ENCODE measurements around the gene SORT1.

SORT1 gene

DNA sequence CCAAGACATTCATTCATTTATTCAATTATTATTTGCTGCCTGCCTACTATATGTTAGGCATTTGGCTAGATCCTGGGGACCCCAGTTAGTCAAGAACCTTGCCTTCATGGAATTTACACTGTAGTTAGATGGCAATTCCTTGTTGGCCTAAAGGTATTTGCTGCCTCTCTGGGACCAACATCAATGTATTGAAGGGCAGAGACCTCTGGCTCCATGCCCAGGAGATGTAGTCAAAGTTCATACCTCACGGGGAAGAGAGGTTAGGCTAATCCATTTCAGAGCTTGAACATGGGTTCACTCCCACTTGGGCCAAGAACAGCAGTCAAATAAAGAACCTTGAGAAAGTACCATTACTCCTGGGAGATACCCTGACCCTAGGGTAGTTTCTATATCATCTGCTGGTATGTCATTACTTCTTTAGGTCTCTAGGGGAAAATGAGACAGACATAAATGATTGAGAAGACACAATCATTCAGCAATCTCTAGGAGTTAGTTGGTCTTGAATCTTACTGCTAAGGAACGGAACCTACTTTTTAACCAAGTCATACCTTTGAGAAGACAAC lies 32.0 kb downstream of the SORT1 start:
- H3K27ac ChIP-seq, result no peak overlapping the region
- TF ChIP-seq, protein P1, sequence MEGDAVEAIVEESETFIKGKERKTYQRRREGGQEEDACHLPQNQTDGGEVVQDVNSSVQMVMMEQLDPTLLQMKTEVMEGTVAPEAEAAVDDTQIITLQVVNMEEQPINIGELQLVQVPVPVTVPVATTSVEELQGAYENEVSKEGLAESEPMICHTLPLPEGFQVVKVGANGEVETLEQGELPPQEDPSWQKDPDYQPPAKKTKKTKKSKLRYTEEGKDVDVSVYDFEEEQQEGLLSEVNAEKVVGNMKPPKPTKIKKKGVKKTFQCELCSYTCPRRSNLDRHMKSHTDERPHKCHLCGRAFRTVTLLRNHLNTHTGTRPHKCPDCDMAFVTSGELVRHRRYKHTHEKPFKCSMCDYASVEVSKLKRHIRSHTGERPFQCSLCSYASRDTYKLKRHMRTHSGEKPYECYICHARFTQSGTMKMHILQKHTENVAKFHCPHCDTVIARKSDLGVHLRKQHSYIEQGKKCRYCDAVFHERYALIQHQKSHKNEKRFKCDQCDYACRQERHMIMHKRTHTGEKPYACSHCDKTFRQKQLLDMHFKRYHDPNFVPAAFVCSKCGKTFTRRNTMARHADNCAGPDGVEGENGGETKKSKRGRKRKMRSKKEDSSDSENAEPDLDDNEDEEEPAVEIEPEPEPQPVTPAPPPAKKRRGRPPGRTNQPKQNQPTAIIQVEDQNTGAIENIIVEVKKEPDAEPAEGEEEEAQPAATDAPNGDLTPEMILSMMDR (conservative IDR thresholded peaks at IDR 0.05), result no peak
- no peak for TF ChIP-seq ZFX (IDR thresholded peaks at IDR 0.05)

DNA sequence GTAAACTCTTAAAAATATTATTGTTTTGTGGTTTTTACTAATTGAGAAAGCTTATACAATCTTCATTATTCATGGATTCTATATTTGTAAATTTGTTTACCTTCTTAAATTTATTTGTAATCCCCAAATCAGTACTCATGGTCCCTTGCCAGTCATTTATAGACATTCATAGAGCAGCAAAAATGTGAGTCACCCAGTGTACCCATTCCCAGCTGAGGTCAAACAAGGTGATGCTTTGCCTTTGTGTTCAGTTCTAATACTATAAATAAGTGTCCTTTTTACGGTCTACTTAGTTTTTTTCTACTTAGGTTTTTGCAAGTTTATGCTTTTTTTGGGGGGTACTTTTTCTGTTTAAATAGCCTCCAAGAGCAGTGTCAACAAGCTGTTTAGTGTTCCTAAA lies 36.1 kb downstream of the SORT1 start:
- TF ChIP-seq, protein P1 (conservative IDR thresholded peaks at IDR 0.05), result no peak
- TF ChIP-seq ZFX (IDR thresholded peaks at IDR 0.05), result no peak
- no peak overlapping the region for H3K27ac ChIP-seq

DNA sequence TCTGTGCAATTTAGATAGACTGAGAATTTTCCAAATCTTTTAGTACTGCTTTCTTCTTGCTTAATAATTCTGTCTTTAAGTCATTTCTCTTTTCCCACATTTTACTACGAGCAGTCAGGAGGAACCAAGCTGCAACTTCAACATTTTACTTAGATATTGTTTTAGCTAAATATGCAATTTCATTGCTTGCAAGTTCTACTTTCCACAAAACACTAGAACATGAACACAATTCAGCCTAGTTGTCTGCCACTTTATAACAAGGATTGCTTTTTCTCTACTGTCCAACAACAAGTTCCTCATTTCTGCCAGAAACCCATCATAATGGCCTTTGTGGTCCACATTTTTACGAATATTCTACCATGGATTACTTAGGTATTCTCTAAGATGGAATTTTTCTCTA lies 36.6 kb downstream of the SORT1 start:
- no peak overlapping the region for H3K27ac ChIP-seq
- no peak for TF ChIP-seq ZFX (IDR thresholded peaks at IDR 0.05)
- TF ChIP-seq, protein P1 (conservative IDR thresholded peaks at IDR 0.05), result no peak

DNA sequence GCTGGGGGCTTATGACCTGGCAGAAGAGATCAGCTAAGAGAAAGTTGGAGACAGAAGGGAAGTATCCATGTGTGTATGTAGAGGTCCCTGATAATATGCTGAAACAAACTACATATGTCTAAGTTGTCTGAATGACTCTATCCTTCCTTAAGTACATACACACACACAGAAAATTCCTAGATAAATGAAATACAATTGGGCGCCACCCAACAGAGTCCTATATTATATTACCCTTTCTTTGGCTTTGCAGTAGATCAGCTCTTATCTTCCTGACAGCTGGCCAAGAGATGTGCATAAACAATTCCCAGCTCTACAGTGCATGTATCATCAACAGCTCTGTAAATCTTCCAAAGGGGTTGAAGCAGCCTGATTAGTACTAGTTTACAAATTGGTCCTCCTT lies 40.1 kb downstream of the SORT1 start:
- TF ChIP-seq, protein P1 (conservative IDR thresholded peaks at IDR 0.05), result no peak
- no peak for TF ChIP-seq ZFX (IDR thresholded peaks at IDR 0.05)
- H3K27ac ChIP-seq, result no peak overlapping the region

DNA sequence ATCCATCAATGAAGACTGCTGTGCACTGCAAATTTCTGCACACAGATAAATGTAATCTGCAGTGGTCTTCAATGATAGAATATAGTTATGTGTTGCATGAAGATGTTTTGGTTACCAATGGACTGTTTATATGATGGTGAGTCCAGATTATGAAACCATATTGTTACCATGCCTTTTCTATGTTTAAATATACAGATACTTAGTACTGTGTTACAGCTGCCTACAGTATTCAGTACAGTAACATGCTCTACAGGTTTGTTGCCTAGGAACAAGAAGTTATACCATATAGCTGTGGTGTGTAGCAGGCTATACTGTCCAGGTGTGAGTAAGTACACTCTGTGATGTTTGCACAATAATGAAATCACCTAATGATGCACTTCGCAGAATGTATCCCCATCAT lies 40.8 kb downstream of the SORT1 start:
- no peak overlapping the region for H3K27ac ChIP-seq
- TF ChIP-seq, protein P1 (conservative IDR thresholded peaks at IDR 0.05), result no peak
- TF ChIP-seq ZFX (IDR thresholded peaks at IDR 0.05), result no peak

DNA sequence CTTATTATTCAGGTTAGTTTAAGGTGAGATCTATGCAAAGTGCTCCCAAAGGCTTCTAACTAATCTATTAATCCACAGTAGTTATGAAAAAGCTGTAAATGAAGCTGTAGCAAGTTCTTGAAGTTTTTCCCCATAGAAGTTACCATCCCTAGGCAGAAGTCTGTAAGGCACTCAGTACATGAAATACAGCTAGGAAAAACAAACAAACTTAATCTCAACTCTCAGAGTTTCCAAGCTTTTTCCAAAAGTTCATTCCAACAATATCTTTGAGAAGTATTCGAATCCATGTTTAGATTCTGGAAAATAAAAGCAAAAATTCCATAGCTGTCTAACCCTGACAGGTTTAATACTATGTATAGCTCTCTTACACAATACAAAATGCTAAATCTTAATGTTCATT lies 41.2 kb downstream of the SORT1 start:
- TF ChIP-seq ZFX (IDR thresholded peaks at IDR 0.05), result no peak
- TF ChIP-seq, protein P1 (conservative IDR thresholded peaks at IDR 0.05), result no peak

DNA sequence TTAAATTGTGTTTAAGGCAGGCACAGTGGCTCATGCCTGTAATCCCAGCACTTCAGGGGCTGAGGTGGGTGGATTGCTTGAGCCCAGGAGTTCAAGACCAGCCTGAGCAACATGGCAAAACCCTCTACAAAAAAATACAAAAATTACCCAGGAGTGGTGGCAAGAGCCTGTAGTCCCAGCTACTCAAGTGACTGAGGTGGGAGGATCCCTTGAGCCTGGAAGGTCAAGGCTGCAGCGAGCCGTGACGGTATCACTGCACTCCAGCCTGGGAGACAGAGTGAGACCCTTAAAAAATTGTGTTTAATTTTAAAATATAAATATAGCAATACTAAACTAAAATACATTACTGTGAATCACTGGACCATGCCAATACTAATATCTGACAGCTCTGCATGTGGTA lies 42.8 kb downstream of the SORT1 start:
- H3K27ac ChIP-seq, result no peak overlapping the region
- TF ChIP-seq ZFX (IDR thresholded peaks at IDR 0.05), result no peak
- TF ChIP-seq, protein P1 (conservative IDR thresholded peaks at IDR 0.05), result no peak

More for the DNA sequence above, 41.2 kb downstream of the SORT1 start:
- no peak overlapping the region for H3K27ac ChIP-seq

All from C4-2B (cell line).